Measurements from ENCODE around the gene COX7A2L. TPM values are rescaled to one million over a fixed set of nuclear protein-coding genes. Genes with fewer than 3 reads are reported as not detected.
A peak's percentile ranks its signal among the peaks of the same experiment; 100 is the strongest.

COX7A2L gene
- polyA plus RNA-seq, 1 donor (not counting 4 experiments of a cell fraction or from before 2014, with no cell fraction given) = 172 TPM

DNA sequence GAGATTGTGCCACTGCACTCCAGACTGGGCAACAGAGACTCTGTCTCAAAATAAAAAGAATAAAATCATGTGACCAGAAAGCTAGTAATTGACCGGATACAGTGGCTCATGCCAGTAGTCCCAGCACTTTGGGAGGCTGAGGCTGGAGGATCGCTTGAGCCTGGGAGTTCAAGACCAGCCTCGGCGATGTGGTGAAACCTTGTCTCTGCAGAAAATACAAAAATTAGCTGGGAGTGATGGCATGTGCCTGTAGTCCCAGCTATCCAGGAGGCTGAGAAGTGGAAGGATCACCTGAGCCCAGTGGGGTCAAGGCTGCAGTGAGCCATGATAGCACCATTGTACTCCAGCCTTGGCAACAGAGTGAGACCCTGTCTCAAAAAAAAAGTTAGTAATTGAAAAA, 36.8 kb downstream of the COX7A2L start:
- H3K9me1 ChIP-seq (ENCODE audit: control insufficient read depth, extremely low read depth, insufficient read depth, low read length) = no peaks in the 10 kb centered on the region
- no peaks in the 10 kb centered on the region for H4K20me1 ChIP-seq (ENCODE audit: control insufficient read depth, extremely low read depth, insufficient read depth, low read length)
- H2AFZ ChIP-seq (ENCODE audit: control insufficient read depth, low read length) = no peak overlapping the region
- no peak overlapping the region for H3K4me3 ChIP-seq (ENCODE audit: control insufficient read depth in 2 of 3, extremely low read depth in 1 of 3, insufficient read depth in 2 of 3, low read depth in 1 of 3, low read length in 3 of 3)
- no peaks in the 10 kb centered on the region for H3K79me2 ChIP-seq (ENCODE audit: control insufficient read depth, insufficient read depth, low read length)
- H3K27me3 ChIP-seq (ENCODE audit: control insufficient read depth, extremely low read depth, insufficient read depth, low read length) = no peaks in the 10 kb centered on the region
- peaks cover 1 to 9% of the 10 kb centered on the region in 2 experiments for H3K36me3 ChIP-seq (ENCODE audit: control insufficient read depth in 2 of 2, extremely low read depth in 1 of 2, insufficient read depth in 2 of 2, low read length in 2 of 2)
- no peak overlapping the region for H3K27ac ChIP-seq (ENCODE audit: control insufficient read depth, insufficient read depth, low read length)
- DNase-seq (ENCODE audit: low read depth, low spot score) (no peak), FAIRE-seq (no peak)
- no peaks in the 10 kb centered on the region for H3K4me1 ChIP-seq (ENCODE audit: control insufficient read depth, extremely low read depth, insufficient read depth, low read length)
- dilution Hi-C loops (cut with MboI; ENCODE audit: extremely low pct_ligation_motif_present, low sequenced_read_pairs) = no loop called here
- H3K9me3 ChIP-seq (ENCODE audit: control insufficient read depth, low read depth, low read length) = no peaks in the 10 kb centered on the region
- H3K4me2 ChIP-seq (ENCODE audit: control insufficient read depth, extremely low read depth, insufficient read depth, low read depth, low read length) = no peak overlapping the region
- TF ChIP-seq EZH2 (IDR thresholded peaks at IDR 0.05; ENCODE audit: low read length) = no peak
- no peak for TF ChIP-seq CTCF (optimal IDR thresholded peaks at IDR 0.05 in 1 of 3, IDR thresholded peaks at IDR 0.05 in 1 of 3, conservative IDR thresholded peaks at IDR 0.05 in 1 of 3; ENCODE audit: extremely low read depth in 1 of 3, insufficient read depth in 2 of 3, low read length in 3 of 3)
- H3K9ac ChIP-seq (ENCODE audit: control insufficient read depth, extremely low read depth, insufficient read depth, low read length) = no peak overlapping the region

- no peaks in the 10 kb centered on the region for H3K79me2 ChIP-seq (ENCODE audit: control insufficient read depth, insufficient read depth, low read length)
- no peak overlapping the region for H3K4me3 ChIP-seq (ENCODE audit: control insufficient read depth in 2 of 3, extremely low read depth in 1 of 3, insufficient read depth in 2 of 3, low read depth in 1 of 3, low read length in 3 of 3)
- H3K4me1 ChIP-seq (ENCODE audit: control insufficient read depth, extremely low read depth, insufficient read depth, low read length) = no peaks in the 10 kb centered on the region
- dilution Hi-C loops (cut with MboI; ENCODE audit: extremely low pct_ligation_motif_present, low sequenced_read_pairs) = no loop called here
- DNase-seq (ENCODE audit: low read depth, low spot score) (no peak), FAIRE-seq (no peak)
- no peak overlapping the region for H3K4me2 ChIP-seq (ENCODE audit: control insufficient read depth, extremely low read depth, insufficient read depth, low read depth, low read length)
- H3K36me3 ChIP-seq (ENCODE audit: control insufficient read depth in 2 of 2, extremely low read depth in 1 of 2, insufficient read depth in 2 of 2, low read length in 2 of 2) = peaks cover 3 to 9% of the 10 kb centered on the region in 2 experiments
- no peaks in the 10 kb centered on the region for H3K9me3 ChIP-seq (ENCODE audit: control insufficient read depth, low read depth, low read length)
- H4K20me1 ChIP-seq (ENCODE audit: control insufficient read depth, extremely low read depth, insufficient read depth, low read length) = no peaks in the 10 kb centered on the region
- no peak for TF ChIP-seq EZH2 (IDR thresholded peaks at IDR 0.05; ENCODE audit: low read length)
- no peak overlapping the region for H2AFZ ChIP-seq (ENCODE audit: control insufficient read depth, low read length)
- H3K27ac ChIP-seq (ENCODE audit: control insufficient read depth, insufficient read depth, low read length) = no peak overlapping the region
- no peaks in the 10 kb centered on the region for H3K27me3 ChIP-seq (ENCODE audit: control insufficient read depth, extremely low read depth, insufficient read depth, low read length)
- no peaks in the 10 kb centered on the region for H3K9me1 ChIP-seq (ENCODE audit: control insufficient read depth, extremely low read depth, insufficient read depth, low read length)
- no peak overlapping the region for H3K9ac ChIP-seq (ENCODE audit: control insufficient read depth, extremely low read depth, insufficient read depth, low read length)
These were observed 39.5 kb downstream of the COX7A2L start for GRCh38 chr2:42321452-42322064.

- Histone ChIP-seq H3K9me1 (ENCODE audit: control insufficient read depth, extremely low read depth, insufficient read depth, low read length) (no peaks in the 10 kb centered on the region), H3K9me3 (ENCODE audit: control insufficient read depth, low read depth, low read length) (no peaks in the 10 kb centered on the region), H3K36me3 (ENCODE audit: control insufficient read depth in 2 of 2, extremely low read depth in 1 of 2, insufficient read depth in 2 of 2, low read length in 2 of 2) (peaks cover 3 to 5% of the 10 kb centered on the region in 2 experiments), H3K4me2 (ENCODE audit: control insufficient read depth, extremely low read depth, insufficient read depth, low read depth, low read length) (no peak overlapping the region), H3K27ac (ENCODE audit: control insufficient read depth, insufficient read depth, low read length) (no peak overlapping the region), H4K20me1 (ENCODE audit: control insufficient read depth, extremely low read depth, insufficient read depth, low read length) (no peaks in the 10 kb centered on the region), H2AFZ (ENCODE audit: control insufficient read depth, low read length) (no peak overlapping the region), H3K27me3 (ENCODE audit: control insufficient read depth, extremely low read depth, insufficient read depth, low read length) (no peaks in the 10 kb centered on the region), H3K9ac (ENCODE audit: control insufficient read depth, extremely low read depth, insufficient read depth, low read length) (no peak overlapping the region), H3K79me2 (ENCODE audit: control insufficient read depth, insufficient read depth, low read length) (no peaks in the 10 kb centered on the region), H3K4me1 (ENCODE audit: control insufficient read depth, extremely low read depth, insufficient read depth, low read length) (peaks cover 16% of the 10 kb centered on the region), H3K4me3 (ENCODE audit: control insufficient read depth in 2 of 3, extremely low read depth in 1 of 3, insufficient read depth in 2 of 3, low read depth in 1 of 3, low read length in 3 of 3) (no peak overlapping the region)
- dilution Hi-C loops (cut with MboI; ENCODE audit: extremely low pct_ligation_motif_present, low sequenced_read_pairs) = no loop called here
- peak; percentile 62 for FAIRE-seq
- TF ChIP-seq EZH2 (IDR thresholded peaks at IDR 0.05; ENCODE audit: low read length) (no peak), CTCF (optimal IDR thresholded peaks at IDR 0.05 in 1 of 3, IDR thresholded peaks at IDR 0.05 in 1 of 3, conservative IDR thresholded peaks at IDR 0.05 in 1 of 3; ENCODE audit: extremely low read depth in 1 of 3, insufficient read depth in 2 of 3, low read length in 3 of 3) (no peak)
- DNase-seq (ENCODE audit: low read depth, low spot score) = no peak
These were observed 41.8 kb downstream of the COX7A2L start for GRCh38 chr2:42319265-42319664.

Data from keratinocyte (primary cell).